HL-60/S4 treated with phorbol 12-myristate 13-acetate at 8.2 ng/mL for 4 days and 3 days (cell line): ENCODE data around the gene WWOX.

Experiments used
- in situ Hi-C: fragments of 300-500 bp; cut with MboI; formaldehyde crosslinking; loops from 2 replicates; pipeline ENCODE4 v1.15.0; 2022; ENCODE audit warnings: low sequenced_read_pairs

The WWOX gene

GRCh38 chr16:78553268-78554039 lies 454.0 kb downstream of the WWOX start:
- in situ Hi-C loops: no loop called here

- in situ Hi-C loops: no loop called here
Measured at GRCh38 chr16:78556421-78556820, 457.0 kb downstream of the WWOX start.

- in situ Hi-C loops: no loop called here
Measured at GRCh38 chr16:78560997-78561396, 461.5 kb downstream of the WWOX start.

GRCh38 chr16:78562111-78562510 lies 462.7 kb downstream of the WWOX start:
- in situ Hi-C loops: no loop called here

GRCh38 chr16:78562650-78563049 lies 463.2 kb downstream of the WWOX start:
- in situ Hi-C loops: no loop called here

GRCh38 chr16:78563905-78564304 lies 464.5 kb downstream of the WWOX start:
- in situ Hi-C loops: no loop called here

GRCh38 chr16:78566397-78567073 lies 467.1 kb downstream of the WWOX start:
- in situ Hi-C loops: no loop called here

- in situ Hi-C loops: no loop called here
Measured at GRCh38 chr16:78570399-78571141, 471.1 kb downstream of the WWOX start.

- in situ Hi-C loops: no loop called here
Measured at GRCh38 chr16:78571434-78571833, 472.0 kb downstream of the WWOX start.

GRCh38 chr16:78571898-78572358 lies 472.5 kb downstream of the WWOX start:
- in situ Hi-C loops: no loop called here

GRCh38 chr16:78574571-78574970 lies 475.1 kb downstream of the WWOX start:
- in situ Hi-C loops: no loop called here

GRCh38 chr16:78576941-78577340 lies 477.5 kb downstream of the WWOX start:
- in situ Hi-C loops: no loop called here

GRCh38 chr16:78577630-78578029 lies 478.2 kb downstream of the WWOX start:
- in situ Hi-C loops: no loop called here

GRCh38 chr16:78579020-78579419 lies 479.6 kb downstream of the WWOX start:
- in situ Hi-C loops: no loop called here

- in situ Hi-C loops: no loop called here
Measured at GRCh38 chr16:78583441-78583840, 484.0 kb downstream of the WWOX start.

GRCh38 chr16:78584213-78584860 lies 484.9 kb downstream of the WWOX start:
- in situ Hi-C loops: no loop called here

GRCh38 chr16:78584991-78585390 lies 485.5 kb downstream of the WWOX start:
- in situ Hi-C loops: no loop called here

- in situ Hi-C loops: no loop called here
Measured at GRCh38 chr16:78589331-78589730, 489.9 kb downstream of the WWOX start.

GRCh38 chr16:78591682-78592103 lies 492.2 kb downstream of the WWOX start:
- in situ Hi-C loops: no loop called here

- in situ Hi-C loops: no loop called here
Measured at GRCh38 chr16:78592111-78592510, 492.7 kb downstream of the WWOX start.

- in situ Hi-C loops: no loop called here
Measured at GRCh38 chr16:78593352-78593751, 493.9 kb downstream of the WWOX start.
